ENCODE measurements around the gene OTUD6A.

OTUD6A gene

DNA sequence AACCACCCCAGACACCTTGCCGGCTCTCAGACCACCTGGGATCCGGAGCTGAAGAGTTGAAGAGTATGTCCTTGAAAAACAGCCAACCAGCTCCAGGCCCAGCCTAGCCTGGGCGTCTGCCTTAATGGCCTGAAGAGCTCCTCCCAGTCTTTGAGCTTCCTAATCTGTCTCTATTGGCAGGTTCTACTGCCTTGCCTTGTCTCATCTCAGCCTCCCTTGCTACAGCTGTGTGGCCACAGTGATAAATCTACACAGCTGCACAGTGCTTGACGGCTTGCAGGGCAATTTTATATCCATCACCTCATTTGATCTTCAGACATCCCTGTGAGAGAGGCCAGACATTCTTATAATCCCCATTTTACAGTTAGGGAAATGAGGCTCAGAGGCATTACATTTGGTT, 32.4 kb upstream of the OTUD6A start:
- Histone ChIP-seq H3K27ac (no peak overlapping the region), H3K9ac (ENCODE audit: insufficient read length) (no peak overlapping the region), H3K9me3 (ENCODE audit: low read depth, low read length) (no peaks in the 10 kb centered on the region), H3K4me3 (no peak overlapping the region), H3K36me3 (ENCODE audit: insufficient read depth, low read length) (no peaks in the 10 kb centered on the region)
- DNase-seq (ENCODE audit: low read depth, low spot score), result no peak
- no peak for TF ChIP-seq POLR2AphosphoS5 (IDR thresholded peaks at IDR 0.05; ENCODE audit: borderline replicate concordance, low read depth, low read length)
- no peak for TF ChIP-seq FOXP2 (optimal IDR thresholded peaks at IDR 0.05; ENCODE audit: control extremely low read depth, extremely low read length, insufficient read depth)
- no peak for TF ChIP-seq EZH2 (IDR thresholded peaks at IDR 0.05)

DNA sequence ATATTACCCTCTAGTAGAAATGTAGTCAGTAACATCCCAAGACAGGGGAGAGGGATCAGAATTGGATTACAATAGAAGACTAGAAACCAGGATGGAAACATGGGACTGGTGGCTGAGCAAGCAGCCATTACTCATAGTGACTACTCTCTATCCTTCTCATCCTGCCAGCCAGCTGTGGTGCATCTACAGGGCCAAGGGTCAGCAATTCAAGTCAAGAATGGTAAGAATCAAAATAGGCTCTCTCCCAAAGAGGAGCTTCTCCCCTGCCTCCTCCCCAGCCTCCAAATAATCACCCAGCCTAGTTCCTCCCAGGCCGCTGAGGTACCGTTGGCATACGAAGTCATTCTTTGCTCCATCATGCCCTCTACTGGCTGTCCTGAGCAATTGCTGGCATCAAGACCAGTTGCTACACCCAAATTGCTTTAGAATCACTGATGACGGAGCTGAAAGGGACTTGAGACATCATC, 31.9 kb upstream of the OTUD6A start:
- DNase-seq (ENCODE audit: low read depth, low spot score), result no peak
- no peak overlapping the region for H3K9ac ChIP-seq (ENCODE audit: insufficient read length)
- no peaks in the 10 kb centered on the region for H3K9me3 ChIP-seq (ENCODE audit: low read depth, low read length)
- TF ChIP-seq POLR2AphosphoS5 (IDR thresholded peaks at IDR 0.05; ENCODE audit: borderline replicate concordance, low read depth, low read length) (no peak), EZH2 (IDR thresholded peaks at IDR 0.05) (no peak), FOXP2 (optimal IDR thresholded peaks at IDR 0.05; ENCODE audit: control extremely low read depth, extremely low read length, insufficient read depth) (no peak)
- H3K4me3 ChIP-seq, result no peak overlapping the region
- H3K27ac ChIP-seq, result no peak overlapping the region
- no peaks in the 10 kb centered on the region for H3K36me3 ChIP-seq (ENCODE audit: insufficient read depth, low read length)

DNA sequence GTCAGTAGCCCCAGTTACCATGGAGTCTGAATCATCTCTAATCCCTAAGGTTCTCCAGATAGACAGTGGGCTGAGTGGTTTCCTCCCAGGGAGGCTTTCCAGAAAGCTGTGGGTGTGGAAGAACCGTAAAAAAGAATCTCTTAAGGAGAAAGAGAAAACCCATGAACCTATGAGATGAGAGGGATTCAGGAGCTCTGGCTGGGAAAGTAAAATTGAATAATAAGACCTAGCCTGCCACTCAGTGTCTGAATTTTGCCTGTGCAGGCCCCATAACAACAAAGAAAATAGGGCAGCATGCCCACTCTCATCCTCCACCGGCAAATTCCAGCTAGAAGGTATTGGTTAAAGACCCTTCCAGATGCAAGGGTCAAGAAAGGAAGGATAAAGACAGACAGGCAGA, 29.5 kb upstream of the OTUD6A start:
- no peaks in the 10 kb centered on the region for H3K9me3 ChIP-seq (ENCODE audit: low read depth, low read length)
- H3K9ac ChIP-seq (ENCODE audit: insufficient read length), result no peak overlapping the region
- TF ChIP-seq POLR2AphosphoS5 (IDR thresholded peaks at IDR 0.05; ENCODE audit: borderline replicate concordance, low read depth, low read length) (no peak), EZH2 (IDR thresholded peaks at IDR 0.05) (no peak), FOXP2 (optimal IDR thresholded peaks at IDR 0.05; ENCODE audit: control extremely low read depth, extremely low read length, insufficient read depth) (no peak)
- no peak overlapping the region for H3K4me3 ChIP-seq
- no peak overlapping the region for H3K27ac ChIP-seq
- no peak for DNase-seq (ENCODE audit: low read depth, low spot score)
- H3K36me3 ChIP-seq (ENCODE audit: insufficient read depth, low read length), result no peaks in the 10 kb centered on the region

DNA sequence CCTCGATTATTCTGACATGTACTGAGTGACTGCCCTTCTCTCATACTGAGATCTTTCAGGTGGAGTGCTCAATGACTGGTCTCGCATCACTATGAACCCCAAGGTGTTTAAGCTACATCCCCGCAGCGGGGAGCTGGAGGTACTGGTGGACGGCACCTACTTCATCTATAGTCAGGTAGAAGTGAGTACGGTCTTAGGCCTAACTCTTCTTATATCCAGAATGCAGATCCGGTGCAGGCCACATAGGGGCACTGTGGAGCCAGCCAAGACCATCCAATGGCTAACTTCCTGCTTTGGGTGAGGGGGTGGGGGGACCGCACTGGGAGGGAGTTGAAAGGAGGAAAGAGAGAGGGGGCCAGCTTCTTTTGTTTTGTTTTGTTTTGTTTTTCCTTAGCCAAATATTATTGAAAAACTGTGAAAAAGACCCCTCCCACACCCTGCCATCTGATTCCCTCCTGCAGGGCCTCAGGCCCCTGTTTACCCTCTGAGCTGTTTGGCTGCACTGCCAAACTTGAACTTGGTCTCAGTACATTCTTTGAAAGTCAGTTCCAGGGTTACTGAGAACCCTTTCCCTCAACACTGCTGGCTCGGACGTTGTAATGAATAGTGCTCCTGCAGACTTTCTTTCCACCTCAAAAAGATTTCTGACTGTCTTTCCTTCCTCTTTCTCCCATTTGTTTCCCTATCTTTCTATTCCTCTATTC, 28.8 kb upstream of the OTUD6A start:
- Histone ChIP-seq H3K4me3 (no peak overlapping the region), H3K9me3 (ENCODE audit: low read depth, low read length) (no peaks in the 10 kb centered on the region), H3K27ac (no peak overlapping the region), H3K36me3 (ENCODE audit: insufficient read depth, low read length) (no peaks in the 10 kb centered on the region), H3K9ac (ENCODE audit: insufficient read length) (no peak overlapping the region)
- no peak for DNase-seq (ENCODE audit: low read depth, low spot score)
- TF ChIP-seq EZH2 (IDR thresholded peaks at IDR 0.05), result no peak
- TF ChIP-seq FOXP2 (optimal IDR thresholded peaks at IDR 0.05; ENCODE audit: control extremely low read depth, extremely low read length, insufficient read depth), result no peak
- no peak for TF ChIP-seq POLR2AphosphoS5 (IDR thresholded peaks at IDR 0.05; ENCODE audit: borderline replicate concordance, low read depth, low read length)

DNA sequence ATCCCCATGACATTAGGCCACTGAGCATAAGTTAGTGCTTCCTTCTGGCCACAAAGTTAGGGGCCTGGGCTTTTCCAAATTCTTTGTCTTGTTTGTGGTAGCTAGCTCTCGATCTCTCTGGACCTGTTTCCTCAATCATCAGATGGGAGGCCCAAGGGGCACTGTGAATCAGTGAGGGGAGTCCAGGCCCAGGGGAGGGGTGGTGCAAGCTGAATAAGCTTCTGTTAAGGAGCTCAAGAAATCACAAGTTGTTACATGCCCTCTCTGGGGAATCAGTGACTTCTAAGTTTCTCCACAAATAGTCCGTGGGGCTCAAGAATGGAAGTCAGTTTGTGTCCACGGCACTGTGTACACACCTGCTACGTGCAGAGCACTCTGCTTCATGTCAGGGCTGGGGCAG, 27.6 kb upstream of the OTUD6A start:
- Histone ChIP-seq H3K27ac (no peak overlapping the region), H3K36me3 (ENCODE audit: insufficient read depth, low read length) (no peaks in the 10 kb centered on the region), H3K9me3 (ENCODE audit: low read depth, low read length) (no peaks in the 10 kb centered on the region), H3K9ac (ENCODE audit: insufficient read length) (no peak overlapping the region), H3K4me3 (no peak overlapping the region)
- no peak for TF ChIP-seq EZH2 (IDR thresholded peaks at IDR 0.05)
- no peak for TF ChIP-seq FOXP2 (optimal IDR thresholded peaks at IDR 0.05; ENCODE audit: control extremely low read depth, extremely low read length, insufficient read depth)
- TF ChIP-seq POLR2AphosphoS5 (IDR thresholded peaks at IDR 0.05; ENCODE audit: borderline replicate concordance, low read depth, low read length), result no peak
- no peak for DNase-seq (ENCODE audit: low read depth, low spot score)

DNA sequence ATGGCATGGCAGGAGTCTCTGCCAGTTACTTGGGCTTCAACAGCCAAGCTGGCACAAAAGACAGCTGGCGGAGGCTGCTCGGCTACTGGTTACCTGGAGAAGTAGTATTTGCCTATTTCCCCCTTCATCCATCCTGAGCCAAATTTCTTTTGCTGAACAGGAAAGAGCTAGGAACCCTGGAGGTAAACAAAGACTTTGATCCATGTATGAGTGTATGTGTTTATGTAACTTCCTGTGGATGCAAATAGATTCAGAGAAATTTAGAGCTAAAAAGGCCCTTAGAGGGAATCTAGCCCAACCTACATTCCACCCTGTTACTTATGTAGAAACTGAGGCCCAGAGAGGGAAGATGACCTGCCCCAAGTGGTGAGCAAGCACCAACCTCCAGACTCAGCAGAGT, 23.7 kb upstream of the OTUD6A start:
- Histone ChIP-seq H3K27ac (no peak overlapping the region), H3K9me3 (ENCODE audit: low read depth, low read length) (no peaks in the 10 kb centered on the region), H3K36me3 (ENCODE audit: insufficient read depth, low read length) (no peaks in the 10 kb centered on the region), H3K9ac (ENCODE audit: insufficient read length) (no peak overlapping the region), H3K4me3 (no peak overlapping the region)
- TF ChIP-seq EZH2 (IDR thresholded peaks at IDR 0.05) (no peak), POLR2AphosphoS5 (IDR thresholded peaks at IDR 0.05; ENCODE audit: borderline replicate concordance, low read depth, low read length) (no peak), FOXP2 (optimal IDR thresholded peaks at IDR 0.05; ENCODE audit: control extremely low read depth, extremely low read length, insufficient read depth) (no peak)
- DNase-seq (ENCODE audit: low read depth, low spot score), result no peak

DNA sequence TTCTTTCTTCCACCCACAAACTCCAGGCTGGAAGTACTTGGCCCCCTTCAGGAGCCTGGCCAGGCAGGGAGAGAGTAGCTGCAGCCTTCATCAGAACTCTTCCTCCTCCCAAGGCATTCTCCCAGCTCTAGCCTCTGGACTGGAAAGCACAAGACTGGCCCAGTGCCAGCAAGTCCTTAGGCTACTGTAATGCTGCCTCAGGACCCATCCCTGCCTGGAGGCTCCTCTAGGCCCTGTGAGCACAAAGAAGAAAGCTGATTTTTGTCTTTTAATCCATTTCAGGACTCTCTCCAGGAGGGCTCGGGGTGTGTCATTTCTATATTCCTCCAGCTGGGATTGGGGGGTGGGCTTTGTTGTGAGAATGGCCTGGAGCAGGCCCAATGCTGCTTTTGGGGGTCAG, 23.3 kb upstream of the OTUD6A start:
- H3K9me3 ChIP-seq (ENCODE audit: low read depth, low read length), result no peaks in the 10 kb centered on the region
- H3K27ac ChIP-seq, result no peak overlapping the region
- H3K4me3 ChIP-seq, result no peak overlapping the region
- no peaks in the 10 kb centered on the region for H3K36me3 ChIP-seq (ENCODE audit: insufficient read depth, low read length)
- DNase-seq (ENCODE audit: low read depth, low spot score), result no peak
- no peak overlapping the region for H3K9ac ChIP-seq (ENCODE audit: insufficient read length)
- no peak for TF ChIP-seq FOXP2 (optimal IDR thresholded peaks at IDR 0.05; ENCODE audit: control extremely low read depth, extremely low read length, insufficient read depth)
- no peak for TF ChIP-seq EZH2 (IDR thresholded peaks at IDR 0.05)
- no peak for TF ChIP-seq POLR2AphosphoS5 (IDR thresholded peaks at IDR 0.05; ENCODE audit: borderline replicate concordance, low read depth, low read length)

DNA sequence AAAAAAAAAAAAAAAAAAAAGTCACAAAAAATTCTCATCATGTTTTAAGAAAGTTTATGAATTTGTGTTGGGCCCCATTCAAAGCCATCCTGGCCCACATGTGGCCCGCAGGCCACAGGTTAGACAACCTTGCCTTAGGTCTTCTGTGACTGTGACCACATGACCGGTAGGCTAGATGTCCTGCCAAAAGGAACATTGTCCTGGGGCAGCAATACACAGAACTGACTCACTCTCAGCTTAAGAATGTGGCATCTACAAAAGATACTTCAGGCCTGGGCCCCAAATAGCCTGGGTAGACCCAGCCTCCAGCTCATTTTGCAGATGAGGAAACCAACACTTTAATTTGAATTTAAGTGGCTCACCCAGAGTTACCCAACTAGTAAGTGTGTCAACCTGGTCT, 22.5 kb upstream of the OTUD6A start:
- Histone ChIP-seq H3K9me3 (ENCODE audit: low read depth, low read length) (no peaks in the 10 kb centered on the region), H3K9ac (ENCODE audit: insufficient read length) (no peak overlapping the region), H3K4me3 (no peak overlapping the region), H3K36me3 (ENCODE audit: insufficient read depth, low read length) (no peaks in the 10 kb centered on the region), H3K27ac (no peak overlapping the region)
- TF ChIP-seq POLR2AphosphoS5 (IDR thresholded peaks at IDR 0.05; ENCODE audit: borderline replicate concordance, low read depth, low read length) (no peak), EZH2 (IDR thresholded peaks at IDR 0.05) (no peak), FOXP2 (optimal IDR thresholded peaks at IDR 0.05; ENCODE audit: control extremely low read depth, extremely low read length, insufficient read depth) (no peak)
- no peak for DNase-seq (ENCODE audit: low read depth, low spot score)

DNA sequence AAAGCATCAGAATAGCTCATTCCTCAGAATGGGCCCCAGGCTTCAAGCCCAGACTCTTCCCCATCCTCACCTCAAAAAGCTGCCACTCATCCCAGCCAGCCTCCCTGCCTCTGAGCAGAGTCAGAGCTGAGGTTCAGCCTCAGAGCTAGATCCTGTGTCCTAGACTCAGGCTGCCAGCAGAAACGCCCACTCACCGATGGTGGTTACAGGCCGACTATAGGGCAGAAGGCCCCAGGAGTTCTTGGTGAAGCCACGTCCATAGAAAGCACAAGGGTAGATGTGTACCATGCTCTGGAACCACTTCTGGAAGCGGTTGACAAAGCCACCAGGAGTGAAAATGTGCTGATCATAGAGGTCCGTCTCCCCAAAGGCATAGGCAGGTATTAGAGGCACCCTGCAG, 20.3 kb upstream of the OTUD6A start:
- Histone ChIP-seq H3K9me3 (ENCODE audit: low read depth, low read length) (no peaks in the 10 kb centered on the region), H3K4me3 (no peak overlapping the region), H3K27ac (no peak overlapping the region), H3K36me3 (ENCODE audit: insufficient read depth, low read length) (no peaks in the 10 kb centered on the region), H3K9ac (ENCODE audit: insufficient read length) (no peak overlapping the region)
- TF ChIP-seq POLR2AphosphoS5 (IDR thresholded peaks at IDR 0.05; ENCODE audit: borderline replicate concordance, low read depth, low read length) (no peak), FOXP2 (optimal IDR thresholded peaks at IDR 0.05; ENCODE audit: control extremely low read depth, extremely low read length, insufficient read depth) (no peak), EZH2 (IDR thresholded peaks at IDR 0.05) (no peak)
- DNase-seq (ENCODE audit: low read depth, low spot score), result no peak
